Lung (tissue), 12 donors: ENCODE data around the gene SDS. TPM values are rescaled to one million over a fixed set of nuclear protein-coding genes. Genes with fewer than 3 reads are reported as not detected.

Source experiments
- ATAC-seq: fragments of 200-7000 bp; cut with Tn5 transposase; one replicate; pipeline ENCODE4 v1.9.1; 2020; ENCODE audit warnings: moderate number of reproducible peaks; ENCODE audit not compliant: insufficient read depth, low FRiP score
- DNase-seq, 3 donors: peaks; one replicate each; pipeline ENCODE4 v3.0.0-alpha.2; 2013 to 2017
- H3K27ac ChIP-seq, 2 donors: one replicate each; pipeline ENCODE4 v1.5.1; 2013; ENCODE audit warnings: mild to moderate bottlenecking in 2 of 2, moderate library complexity in 2 of 2, control low read depth in 1 of 2, inconsistent platforms in 1 of 2, low read depth in 1 of 2, low read length in 1 of 2
- H3K27me3 ChIP-seq, 3 donors: one replicate each; pipeline ENCODE4 v1.5.1; 2013; ENCODE audit warnings: low read length in 2 of 3; ENCODE audit not compliant: control insufficient read depth in 3 of 3, insufficient read depth in 3 of 3
- H3K36me3 ChIP-seq, 4 donors: one replicate each; pipeline ENCODE4 v1.5.1; 2013; ENCODE audit warnings: low read length in 4 of 4, mild to moderate bottlenecking in 1 of 4, moderate library complexity in 1 of 4; ENCODE audit not compliant: control insufficient read depth in 4 of 4, insufficient read depth in 4 of 4
- H3K4me1 ChIP-seq, 5 donors: one replicate each; pipeline ENCODE4 v1.5.1; 2013; ENCODE audit warnings: low read length in 5 of 5, mild to moderate bottlenecking in 2 of 5, moderate library complexity in 1 of 5; ENCODE audit not compliant: control insufficient read depth in 5 of 5, insufficient read depth in 5 of 5
- H3K4me3 ChIP-seq: one replicate; pipeline ENCODE4 v1.5.1; 2013; ENCODE audit warnings: mild to moderate bottlenecking, control low read depth, moderate library complexity
- H3K9ac ChIP-seq, 2 donors: one replicate each; pipeline ENCODE4 v1.5.1; 2013; ENCODE audit warnings: low read length in 2 of 2, control low read depth in 1 of 2; ENCODE audit not compliant: insufficient read depth in 1 of 2
- H3K9me3 ChIP-seq, 4 donors: one replicate each; pipeline ENCODE4 v1.5.1; 2013; ENCODE audit warnings: low read length in 3 of 4, mild to moderate bottlenecking in 1 of 4, moderate library complexity in 1 of 4; ENCODE audit not compliant: control insufficient read depth in 4 of 4, insufficient read depth in 3 of 4
- WGBS, 2 donors: extraction: QIAGEN DNeasy Blood & Tissue Kit; methylation state at CpG; one replicate each; pipeline ENCODE4 v1.1.7; 2013; 5-methylcytosine and 5-hydroxymethylcytosine counted together
- polyA plus RNA-seq, 2 donors: library from polyadenylated mRNA; stranded (reverse); fragments of 200-250 nt; gene quantifications; one replicate each; pipeline ENCODE4 v1.2.1, GENCODE V29; 2013
- total RNA-seq, 2 donors: library from RNA; depleted of rRNA in 1 of 2; stranded (reverse); fragments of >200 nt in 1 of 2; gene quantifications; one replicate each; pipeline ENCODE4 v1.2.1, GENCODE V29; 2014 to 2021
- TF ChIP-seq, protein P1 (sequence below): IDR thresholded peaks from 2 replicates; pipeline ENCODE4 v1.5.1; 2012; ENCODE audit warnings: mild to moderate bottlenecking; ENCODE audit errors: control extremely low read depth, extremely low read depth
- donor health status: control.
- donor health status: control.
- donor health status: Bipolar disorder and iron deficiency.
- donor health status: healthy.
- donor health status: DM: yes; HTN: yes; CAD: no.

Gene SDS
- total and polyA plus RNA-seq, 4 donors: 0.20 to 8.4 (median 2.1) TPM

DNA sequence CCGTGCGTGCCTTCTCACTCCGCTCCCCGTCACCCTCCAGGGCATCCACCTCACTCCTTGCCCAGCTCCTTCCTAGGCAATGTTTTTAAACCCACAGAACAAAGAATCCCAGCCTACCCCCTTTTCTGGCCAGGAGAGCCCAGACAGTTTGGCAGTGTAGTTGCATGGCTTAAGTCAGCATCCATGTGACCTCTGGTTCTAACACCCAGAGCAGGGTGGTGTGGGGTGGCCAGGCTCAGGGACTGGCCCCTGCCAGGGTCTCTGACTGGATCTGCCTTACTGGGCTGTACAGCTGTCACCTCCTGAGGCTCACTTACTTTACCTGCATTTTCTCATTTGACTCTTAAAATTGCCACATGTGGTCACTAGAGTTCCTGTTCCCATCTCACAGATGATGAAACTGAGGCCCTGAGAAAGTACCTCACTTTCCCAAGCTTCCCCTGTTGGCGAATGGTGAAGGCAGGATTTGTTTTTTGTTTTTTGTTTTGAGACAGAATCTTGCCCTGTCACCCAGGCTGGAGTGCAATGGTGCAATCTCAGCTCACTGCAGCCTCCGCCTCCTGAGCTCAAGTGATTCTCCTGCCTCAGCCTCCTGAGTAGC, 18.3 kb downstream of the SDS start:
- H3K4me3 ChIP-seq: no peak overlapping the region
- H3K9ac ChIP-seq: no peak overlapping the region
- no peaks in the 10 kb centered on the region for H3K27me3 ChIP-seq
- TF ChIP-seq, protein P1, sequence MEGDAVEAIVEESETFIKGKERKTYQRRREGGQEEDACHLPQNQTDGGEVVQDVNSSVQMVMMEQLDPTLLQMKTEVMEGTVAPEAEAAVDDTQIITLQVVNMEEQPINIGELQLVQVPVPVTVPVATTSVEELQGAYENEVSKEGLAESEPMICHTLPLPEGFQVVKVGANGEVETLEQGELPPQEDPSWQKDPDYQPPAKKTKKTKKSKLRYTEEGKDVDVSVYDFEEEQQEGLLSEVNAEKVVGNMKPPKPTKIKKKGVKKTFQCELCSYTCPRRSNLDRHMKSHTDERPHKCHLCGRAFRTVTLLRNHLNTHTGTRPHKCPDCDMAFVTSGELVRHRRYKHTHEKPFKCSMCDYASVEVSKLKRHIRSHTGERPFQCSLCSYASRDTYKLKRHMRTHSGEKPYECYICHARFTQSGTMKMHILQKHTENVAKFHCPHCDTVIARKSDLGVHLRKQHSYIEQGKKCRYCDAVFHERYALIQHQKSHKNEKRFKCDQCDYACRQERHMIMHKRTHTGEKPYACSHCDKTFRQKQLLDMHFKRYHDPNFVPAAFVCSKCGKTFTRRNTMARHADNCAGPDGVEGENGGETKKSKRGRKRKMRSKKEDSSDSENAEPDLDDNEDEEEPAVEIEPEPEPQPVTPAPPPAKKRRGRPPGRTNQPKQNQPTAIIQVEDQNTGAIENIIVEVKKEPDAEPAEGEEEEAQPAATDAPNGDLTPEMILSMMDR: no peak
- no peaks in the 10 kb centered on the region for H3K9me3 ChIP-seq
- H3K36me3 ChIP-seq: peaks cover 6 to 57% (median 12%) of the 10 kb centered on the region in 4 donors
- no peak for DNase-seq
- peaks cover 0 to 2% (median 0%) of the 10 kb centered on the region in 5 donors for H3K4me1 ChIP-seq
- no peak overlapping the region for H3K27ac ChIP-seq
- ATAC-seq: no peak
- 91 to 95% methylated on average over 6 of the region's 6 CpGs for WGBS, 2 donors

- Histone ChIP-seq H3K9ac (no peak overlapping the region), H3K27ac (no peak overlapping the region), H3K9me3 (no peaks in the 10 kb centered on the region), H3K4me1 (peaks cover 0 to 2% (median 0%) of the 10 kb centered on the region in 5 donors), H3K4me3 (no peak overlapping the region), H3K27me3 (no peaks in the 10 kb centered on the region), H3K36me3 (peaks cover 3 to 52% (median 9%) of the 10 kb centered on the region in 4 donors)
- ATAC-seq: no peak
- no peak for DNase-seq
- WGBS, 2 donors: 88% methylated on average over 14 of the region's 14 CpGs
- TF ChIP-seq, protein P1: no peak
These were observed 18.9 kb downstream of the SDS start for GRCh38 chr12:113384778-113385177.

DNA sequence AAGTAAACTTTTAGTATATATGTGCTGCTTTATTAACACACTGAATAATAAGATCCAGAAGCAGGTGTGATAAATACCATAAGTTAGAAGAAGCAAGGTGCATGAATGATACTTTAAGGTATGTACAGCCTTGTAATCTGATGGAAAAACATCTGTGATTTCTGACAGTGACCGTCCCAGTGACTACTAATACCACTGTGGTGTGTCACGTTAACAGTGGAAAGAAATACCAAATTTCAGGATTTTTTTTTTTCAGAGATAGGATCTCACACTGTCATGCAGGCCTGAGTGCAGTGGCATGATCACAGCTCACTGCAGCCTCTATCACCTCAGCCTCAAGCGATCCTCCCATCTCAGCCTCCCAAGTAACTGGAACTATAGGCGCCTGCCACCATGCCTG, 21.5 kb downstream of the SDS start:
- H3K9ac ChIP-seq: no peak overlapping the region
- no peaks in the 10 kb centered on the region for H3K27me3 ChIP-seq
- peaks cover 0 to 42% (median 9%) of the 10 kb centered on the region in 4 donors for H3K36me3 ChIP-seq
- DNase-seq (no peak), ATAC-seq (no peak)
- H3K27ac ChIP-seq: no peak overlapping the region
- TF ChIP-seq, protein P1: no peak
- H3K4me3 ChIP-seq: no peak overlapping the region
- WGBS, 2 donors: 98 to 99% methylated on average over 4 of the region's 4 CpGs
- H3K4me1 ChIP-seq: peaks cover 0 to 2% (median 0%) of the 10 kb centered on the region in 5 donors
- no peaks in the 10 kb centered on the region for H3K9me3 ChIP-seq

GRCh38 chr12:113381220-113381619, 22.5 kb downstream of the SDS start:
- Histone ChIP-seq H3K27ac (no peak overlapping the region), H3K27me3 (no peaks in the 10 kb centered on the region), H3K36me3 (peaks cover 2 to 41% (median 12%) of the 10 kb centered on the region in 4 donors), H3K4me1 (peaks cover 0 to 2% (median 0%) of the 10 kb centered on the region in 5 donors), H3K4me3 (no peak overlapping the region), H3K9ac (no peak overlapping the region), H3K9me3 (no peaks in the 10 kb centered on the region)
- peak in 1 of 3 donors; percentile 10 for DNase-seq
- 84 to 93% methylated on average over 11 of the region's 11 CpGs for WGBS, 2 donors
- ATAC-seq: no peak
- TF ChIP-seq, protein P1: no peak
